Trophoblast cell (in vitro differentiated cells and primary cell): ENCODE measurements around the gene TMEM170A.

Experiments used
- DNase-seq, 2 donors: peaks; one replicate each; pipeline ENCODE4 v3.0.0-alpha.2; 2016
- H2AFZ ChIP-seq: 2 replicates; pipeline ENCODE4 v1.6.1; 2013; ENCODE audit warnings: low read length, moderate library complexity, mild to moderate bottlenecking; ENCODE audit not compliant: insufficient read depth, poor library complexity
- H2AK5ac ChIP-seq: 2 replicates; pipeline ENCODE4 v1.6.1; 2013; ENCODE audit warnings: mild to moderate bottlenecking, low read length
- H2BK120ac ChIP-seq: 2 replicates; pipeline ENCODE4 v1.6.1; 2013; ENCODE audit warnings: low read length, mild to moderate bottlenecking, moderate library complexity; ENCODE audit not compliant: insufficient read depth, poor library complexity
- H2BK12ac ChIP-seq: 2 replicates; pipeline ENCODE4 v1.6.1; 2013; ENCODE audit warnings: mild to moderate bottlenecking, low read length, moderate library complexity
- H2BK5ac ChIP-seq: 2 replicates; pipeline ENCODE4 v1.6.1; 2013; ENCODE audit warnings: low read length, low read depth, moderate library complexity, mild to moderate bottlenecking; ENCODE audit not compliant: poor library complexity
- H3K14ac ChIP-seq: 2 replicates; pipeline ENCODE4 v1.6.1; 2013; ENCODE audit warnings: mild to moderate bottlenecking, low read length
- H3K18ac ChIP-seq: 2 replicates; pipeline ENCODE4 v1.6.1; 2013; ENCODE audit warnings: mild to moderate bottlenecking, low read length
- H3K23ac ChIP-seq: 2 replicates; pipeline ENCODE4 v1.6.1; 2013; ENCODE audit warnings: low read length
- H3K27ac ChIP-seq: 2 replicates; pipeline ENCODE4 v1.5.1; 2013; ENCODE audit warnings: low read depth, mild to moderate bottlenecking, inconsistent platforms, low read length, moderate library complexity
- H3K27me3 ChIP-seq: 2 replicates; pipeline ENCODE4 v1.6.1; 2013; ENCODE audit warnings: inconsistent platforms, mild to moderate bottlenecking, low read length, moderate library complexity; ENCODE audit not compliant: insufficient read depth
- H3K36me3 ChIP-seq, 2 experiments: 1 replicate in 1 of 2; 2 replicates in 1 of 2; pipeline ENCODE4 v1.6.1; 2013; ENCODE audit warnings: low read length in 2 of 2, mild to moderate bottlenecking in 2 of 2, moderate library complexity in 1 of 2; ENCODE audit not compliant: insufficient read depth in 2 of 2, control insufficient read depth in 1 of 2
- H3K4ac ChIP-seq: 2 replicates; pipeline ENCODE4 v1.6.1; 2013; ENCODE audit warnings: low read depth, mild to moderate bottlenecking, low read length, moderate library complexity
- H3K4me1 ChIP-seq, 2 experiments: 1 replicate in 1 of 2; 2 replicates in 1 of 2; pipeline ENCODE4 v1.6.1; 2013; ENCODE audit warnings: low read length in 2 of 2, mild to moderate bottlenecking in 2 of 2, moderate library complexity in 1 of 2; ENCODE audit not compliant: insufficient read depth in 2 of 2, control insufficient read depth in 1 of 2
- H3K4me2 ChIP-seq: 2 replicates; pipeline ENCODE4 v1.6.1; 2013; ENCODE audit warnings: inconsistent platforms, mild to moderate bottlenecking, low read length, moderate library complexity
- H3K4me3 ChIP-seq: 2 replicates; pipeline ENCODE4 v1.5.1; 2013; ENCODE audit warnings: mild to moderate bottlenecking, low read depth, low read length, inconsistent platforms
- H3K79me1 ChIP-seq: one replicate; pipeline ENCODE4 v1.6.1; 2013; ENCODE audit warnings: low read length
- H3K79me2 ChIP-seq: 2 replicates; pipeline ENCODE4 v1.6.1; 2013; ENCODE audit warnings: low read length, mild to moderate bottlenecking; ENCODE audit not compliant: control insufficient read depth, insufficient read depth, poor library complexity
- H3K9ac ChIP-seq: 2 replicates; pipeline ENCODE4 v1.6.1; 2013; ENCODE audit warnings: mild to moderate bottlenecking, low read length
- H3K9me3 ChIP-seq: 2 replicates; pipeline ENCODE4 v1.6.1; 2013; ENCODE audit warnings: low read depth, mild to moderate bottlenecking, control low read depth, inconsistent platforms, low read length; ENCODE audit not compliant: insufficient read depth
- H4K12ac ChIP-seq: 2 replicates; pipeline ENCODE4 v1.6.1; 2013; ENCODE audit warnings: low read depth, mild to moderate bottlenecking, low read length, moderate library complexity
- H4K8ac ChIP-seq: 2 replicates; pipeline ENCODE4 v1.6.1; 2013; ENCODE audit warnings: low read depth, mild to moderate bottlenecking, low read length, moderate library complexity
- H4K91ac ChIP-seq: one replicate; pipeline ENCODE4 v1.6.1; 2013; ENCODE audit warnings: low read depth, mild to moderate bottlenecking, low read length, moderate library complexity
- WGBS: extraction: QIAGEN DNeasy Blood & Tissue Kit; methylation state at CpG from one replicate; pipeline ENCODE4 v1.1.7; 2013; ENCODE audit warnings: missing lambda C conversion rate; ENCODE audit not compliant: insufficient read length, insufficient coverage; ENCODE audit errors: extremely low coverage; 5-methylcytosine and 5-hydroxymethylcytosine counted together

TMEM170A gene

GRCh38 chr16:75491876-75492275 is 27.4 kb upstream of the TMEM170A start:
- Histone ChIP-seq H3K79me1 (peaks cover 5% of the 10 kb centered on the region), H4K8ac (no peak overlapping the region), H3K18ac (no peak overlapping the region), H3K4me2 (no peak overlapping the region), H3K27me3 (peaks cover 12% of the 10 kb centered on the region), H2BK120ac (no peak overlapping the region), H2BK12ac (no peak overlapping the region), H3K4ac (no peak overlapping the region), H3K9me3 (no peaks in the 10 kb centered on the region), H4K12ac (no peak overlapping the region), H2BK5ac (no peak overlapping the region), H3K4me3 (no peak overlapping the region), H3K14ac (no peak overlapping the region), H4K91ac (no peak overlapping the region), H3K23ac (no peak overlapping the region), H2AK5ac (no peak overlapping the region), H2AFZ (no peak overlapping the region), H3K79me2 (no peaks in the 10 kb centered on the region), H3K4me1 (peaks cover 5 to 7% of the 10 kb centered on the region in 2 experiments), H3K27ac (no peak overlapping the region), H3K9ac (no peak overlapping the region), H3K36me3 (no peaks in the 10 kb centered on the region)
- DNase-seq, result peak; percentile 72 to 85
- WGBS, result no CpG with 5 or more reads among the region's 1 CpG

GRCh38 chr16:75488322-75488721 is 23.8 kb upstream of the TMEM170A start:
- Histone ChIP-seq H2BK5ac (no peak overlapping the region), H3K23ac (no peak overlapping the region), H4K12ac (no peak overlapping the region), H3K79me2 (no peaks in the 10 kb centered on the region), H3K9ac (no peak overlapping the region), H3K4me1 (peaks cover 0 to 2% of the 10 kb centered on the region in 2 experiments), H3K79me1 (no peaks in the 10 kb centered on the region), H3K4me3 (no peak overlapping the region), H3K14ac (no peak overlapping the region), H3K4me2 (no peak overlapping the region), H2BK120ac (no peak overlapping the region), H3K9me3 (no peaks in the 10 kb centered on the region), H3K4ac (no peak overlapping the region), H3K27ac (no peak overlapping the region), H2AFZ (no peak overlapping the region), H3K36me3 (no peaks in the 10 kb centered on the region), H4K8ac (no peak overlapping the region), H4K91ac (no peak overlapping the region), H2AK5ac (no peak overlapping the region), H3K18ac (no peak overlapping the region), H2BK12ac (no peak overlapping the region), H3K27me3 (no peaks in the 10 kb centered on the region)
- no CpG with 5 or more reads among the region's 2 CpGs for WGBS
- no peak for DNase-seq

- H4K8ac ChIP-seq, result no peak overlapping the region
- no peak overlapping the region for H2BK120ac ChIP-seq
- H3K18ac ChIP-seq, result no peak overlapping the region
- H3K4me3 ChIP-seq, result no peak overlapping the region
- H3K27me3 ChIP-seq, result no peaks in the 10 kb centered on the region
- H3K36me3 ChIP-seq, result no peaks in the 10 kb centered on the region
- H3K9ac ChIP-seq, result no peak overlapping the region
- no peak overlapping the region for H2BK5ac ChIP-seq
- H4K91ac ChIP-seq, result no peak overlapping the region
- H2AK5ac ChIP-seq, result no peak overlapping the region
- no peaks in the 10 kb centered on the region for H3K79me2 ChIP-seq
- no peaks in the 10 kb centered on the region for H3K4me1 ChIP-seq
- DNase-seq, result no peak
- no peak overlapping the region for H2BK12ac ChIP-seq
- H3K79me1 ChIP-seq, result no peaks in the 10 kb centered on the region
- no peak overlapping the region for H3K4me2 ChIP-seq
- no peak overlapping the region for H3K14ac ChIP-seq
- no peak overlapping the region for H4K12ac ChIP-seq
- WGBS, result no CpG with 5 or more reads among the region's 2 CpGs
- H3K23ac ChIP-seq, result no peak overlapping the region
- H3K4ac ChIP-seq, result no peak overlapping the region
- no peak overlapping the region for H2AFZ ChIP-seq
- H3K9me3 ChIP-seq, result no peaks in the 10 kb centered on the region
- no peak overlapping the region for H3K27ac ChIP-seq
These were observed 22.3 kb upstream of the TMEM170A start for GRCh38 chr16:75486676-75487313.

- H3K9me3 ChIP-seq, result no peaks in the 10 kb centered on the region
- no peak overlapping the region for H2AFZ ChIP-seq
- H3K9ac ChIP-seq, result no peak overlapping the region
- WGBS, result no CpG with 5 or more reads among the region's 9 CpGs
- H2BK12ac ChIP-seq, result no peak overlapping the region
- no peak overlapping the region for H2BK5ac ChIP-seq
- no peaks in the 10 kb centered on the region for H3K79me2 ChIP-seq
- H3K27me3 ChIP-seq, result no peaks in the 10 kb centered on the region
- H3K14ac ChIP-seq, result no peak overlapping the region
- no peak overlapping the region for H4K8ac ChIP-seq
- no peak overlapping the region for H2BK120ac ChIP-seq
- no peak overlapping the region for H3K27ac ChIP-seq
- H3K4ac ChIP-seq, result no peak overlapping the region
- peak; percentile 77 to 83 for DNase-seq
- H2AK5ac ChIP-seq, result no peak overlapping the region
- no peak overlapping the region for H4K91ac ChIP-seq
- H3K79me1 ChIP-seq, result no peaks in the 10 kb centered on the region
- H3K18ac ChIP-seq, result no peak overlapping the region
- H3K4me1 ChIP-seq, result no peaks in the 10 kb centered on the region
- no peak overlapping the region for H3K23ac ChIP-seq
- H4K12ac ChIP-seq, result no peak overlapping the region
- no peaks in the 10 kb centered on the region for H3K36me3 ChIP-seq
- H3K4me2 ChIP-seq, result no peak overlapping the region
- H3K4me3 ChIP-seq, result no peak overlapping the region
These were observed 21.7 kb upstream of the TMEM170A start for GRCh38 chr16:75486014-75486675.
